GM12872 (cell line): Measurements from ENCODE around the gene MAPT.

Experiments used
- TF ChIP-seq, protein P1 (sequence below): IDR thresholded peaks from 3 replicates; pipeline ENCODE4 v1.5.1; 2011; ENCODE audit warnings: low read depth, mild to moderate bottlenecking, low read length, moderate library complexity; ENCODE audit not compliant: insufficient read depth

Gene MAPT

DNA sequence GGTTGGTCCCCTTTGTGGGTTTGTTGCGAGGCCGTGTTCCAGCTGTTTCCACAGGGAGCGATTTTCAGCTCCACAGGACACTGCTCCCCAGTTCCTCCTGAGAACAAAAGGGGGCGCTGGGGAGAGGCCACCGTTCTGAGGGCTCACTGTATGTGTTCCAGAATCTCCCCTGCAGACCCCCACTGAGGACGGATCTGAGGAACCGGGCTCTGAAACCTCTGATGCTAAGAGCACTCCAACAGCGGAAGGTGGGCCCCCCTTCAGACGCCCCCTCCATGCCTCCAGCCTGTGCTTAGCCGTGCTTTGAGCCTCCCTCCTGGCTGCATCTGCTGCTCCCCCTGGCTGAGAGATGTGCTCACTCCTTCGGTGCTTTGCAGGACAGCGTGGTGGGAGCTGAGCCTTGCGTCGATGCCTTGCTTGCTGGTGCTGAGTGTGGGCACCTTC is 77.4 kb downstream of the MAPT start:
- TF ChIP-seq, protein P1, sequence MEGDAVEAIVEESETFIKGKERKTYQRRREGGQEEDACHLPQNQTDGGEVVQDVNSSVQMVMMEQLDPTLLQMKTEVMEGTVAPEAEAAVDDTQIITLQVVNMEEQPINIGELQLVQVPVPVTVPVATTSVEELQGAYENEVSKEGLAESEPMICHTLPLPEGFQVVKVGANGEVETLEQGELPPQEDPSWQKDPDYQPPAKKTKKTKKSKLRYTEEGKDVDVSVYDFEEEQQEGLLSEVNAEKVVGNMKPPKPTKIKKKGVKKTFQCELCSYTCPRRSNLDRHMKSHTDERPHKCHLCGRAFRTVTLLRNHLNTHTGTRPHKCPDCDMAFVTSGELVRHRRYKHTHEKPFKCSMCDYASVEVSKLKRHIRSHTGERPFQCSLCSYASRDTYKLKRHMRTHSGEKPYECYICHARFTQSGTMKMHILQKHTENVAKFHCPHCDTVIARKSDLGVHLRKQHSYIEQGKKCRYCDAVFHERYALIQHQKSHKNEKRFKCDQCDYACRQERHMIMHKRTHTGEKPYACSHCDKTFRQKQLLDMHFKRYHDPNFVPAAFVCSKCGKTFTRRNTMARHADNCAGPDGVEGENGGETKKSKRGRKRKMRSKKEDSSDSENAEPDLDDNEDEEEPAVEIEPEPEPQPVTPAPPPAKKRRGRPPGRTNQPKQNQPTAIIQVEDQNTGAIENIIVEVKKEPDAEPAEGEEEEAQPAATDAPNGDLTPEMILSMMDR = peak; percentile 30; the same call in 1 of the 3 replicates

DNA sequence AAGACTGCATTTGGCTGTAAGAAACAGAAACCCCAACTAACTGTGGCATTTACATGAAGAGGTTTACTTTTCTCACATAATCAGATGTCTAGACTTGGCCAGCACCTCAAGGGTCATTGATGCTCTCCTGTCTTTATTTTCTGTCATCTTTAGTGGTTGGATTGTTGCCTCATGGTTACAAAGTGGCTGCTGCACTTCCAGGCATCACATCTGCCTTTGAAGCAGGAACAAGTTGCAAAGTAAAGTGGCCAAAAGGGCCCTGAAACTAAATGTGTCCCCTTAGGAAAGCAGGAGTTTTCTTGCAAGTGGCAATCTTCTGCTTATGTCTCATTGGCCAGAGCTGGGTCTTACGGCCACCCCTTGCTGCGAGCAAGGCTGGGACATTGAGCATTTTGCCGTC is 78.2 kb downstream of the MAPT start:
- TF ChIP-seq, protein P1 = no peak

DNA sequence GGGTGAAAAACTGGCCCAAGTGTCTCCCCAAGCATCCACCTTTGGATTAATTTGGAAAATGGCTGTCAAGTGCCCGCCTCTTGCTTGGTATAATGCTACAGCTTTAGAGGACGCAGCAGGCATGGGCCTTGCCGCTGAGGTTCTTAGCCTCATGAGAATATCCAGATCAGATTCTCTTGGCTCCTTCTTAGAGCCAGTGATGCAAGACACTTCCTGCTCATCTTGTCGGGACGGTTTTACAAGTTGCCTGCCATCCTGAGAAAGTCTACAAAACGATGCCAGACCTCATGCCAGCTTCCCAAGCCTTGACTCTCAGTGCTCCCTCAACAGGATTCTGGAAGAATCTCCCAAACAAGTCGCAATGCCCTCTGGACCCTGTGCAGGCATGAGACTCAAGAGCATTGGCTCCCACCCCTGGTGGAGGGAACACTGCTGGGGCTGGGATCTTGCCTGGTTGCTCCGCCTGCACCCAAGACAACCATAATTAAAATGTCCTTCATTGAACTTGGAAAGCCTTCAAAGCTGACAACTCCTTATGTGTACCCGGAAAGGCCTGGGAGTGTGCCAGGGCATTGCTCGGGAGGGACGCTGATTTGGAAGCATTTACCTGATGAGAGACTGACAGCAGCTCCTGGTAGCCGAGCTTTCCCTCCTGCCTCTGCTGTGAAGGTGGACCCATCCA is 78.9 kb downstream of the MAPT start:
- TF ChIP-seq, protein P1 = no peak

DNA sequence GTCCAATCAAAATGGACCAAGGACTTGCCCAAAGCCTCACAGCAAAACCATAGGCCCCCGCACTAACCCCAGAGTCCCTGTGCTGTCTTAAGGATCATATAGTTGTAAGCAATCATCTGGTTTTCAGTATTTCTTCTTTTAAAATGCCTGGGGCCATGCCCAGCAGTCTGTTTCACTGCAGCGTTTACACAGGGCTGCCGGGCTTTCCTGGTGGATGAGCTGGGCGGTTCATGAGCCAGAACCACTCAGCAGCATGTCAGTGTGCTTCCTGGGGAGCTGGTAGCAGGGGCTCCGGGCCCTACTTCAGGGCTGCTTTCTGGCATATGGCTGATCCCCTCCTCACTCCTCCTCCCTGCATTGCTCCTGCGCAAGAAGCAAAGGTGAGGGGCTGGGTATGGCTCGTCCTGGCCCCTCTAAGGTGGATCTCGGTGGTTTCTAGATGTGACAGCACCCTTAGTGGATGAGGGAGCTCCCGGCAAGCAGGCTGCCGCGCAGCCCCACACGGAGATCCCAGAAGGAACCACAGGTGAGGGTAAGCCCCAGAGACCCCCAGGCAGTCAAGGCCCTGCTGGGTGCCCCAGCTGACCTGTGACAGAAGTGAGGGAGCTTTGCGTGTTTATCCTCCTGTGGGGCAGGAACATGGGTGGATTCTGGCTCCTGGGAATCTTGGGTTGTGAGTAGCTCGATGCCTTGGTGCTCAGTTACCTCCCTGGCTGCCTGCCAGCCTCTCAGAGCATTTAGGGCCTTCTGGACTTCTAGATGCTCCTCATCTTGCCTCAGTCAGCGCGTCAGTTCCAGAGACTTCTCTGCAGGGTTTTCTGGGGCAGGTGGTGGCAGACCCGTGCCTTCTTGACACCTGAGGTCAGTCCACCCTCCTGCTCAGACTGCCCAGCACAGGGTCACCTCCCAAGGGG is 79.8 kb downstream of the MAPT start:
- TF ChIP-seq, protein P1 = no peak

DNA sequence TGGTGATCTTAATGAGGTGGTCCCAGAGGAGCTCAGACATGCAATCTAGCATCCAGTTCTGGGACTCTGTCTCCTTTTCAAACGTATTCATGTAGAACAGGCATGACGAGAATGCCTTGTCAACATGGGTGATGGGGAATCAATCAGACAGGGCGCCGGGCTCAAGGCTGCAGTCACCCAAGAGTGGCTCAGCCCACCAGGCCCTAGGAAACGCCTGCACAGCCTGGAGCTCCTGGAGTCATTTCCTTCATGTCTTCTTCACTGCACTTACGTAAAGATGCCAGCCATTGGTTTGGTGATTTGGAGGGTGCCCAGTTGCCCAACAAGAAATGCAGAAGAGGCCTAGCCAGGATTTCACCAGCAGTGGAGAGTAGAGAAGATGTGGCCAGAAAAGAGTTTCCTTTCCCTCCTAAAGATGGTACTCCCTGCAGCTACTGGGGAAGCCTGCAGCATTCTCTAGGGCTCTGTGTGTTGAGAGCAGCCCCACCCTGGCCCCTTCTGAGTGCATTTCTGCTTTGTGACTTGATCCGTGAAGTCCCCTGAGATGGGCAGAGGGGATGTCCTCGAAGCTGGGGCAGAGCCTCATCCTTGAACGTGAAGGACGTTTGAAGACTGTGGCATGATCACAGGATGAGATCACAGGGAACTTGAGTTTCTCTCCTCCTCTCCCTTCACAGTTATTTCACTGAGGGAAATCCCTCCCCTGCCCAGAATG is 80.7 kb downstream of the MAPT start:
- TF ChIP-seq, protein P1 = no peak

DNA sequence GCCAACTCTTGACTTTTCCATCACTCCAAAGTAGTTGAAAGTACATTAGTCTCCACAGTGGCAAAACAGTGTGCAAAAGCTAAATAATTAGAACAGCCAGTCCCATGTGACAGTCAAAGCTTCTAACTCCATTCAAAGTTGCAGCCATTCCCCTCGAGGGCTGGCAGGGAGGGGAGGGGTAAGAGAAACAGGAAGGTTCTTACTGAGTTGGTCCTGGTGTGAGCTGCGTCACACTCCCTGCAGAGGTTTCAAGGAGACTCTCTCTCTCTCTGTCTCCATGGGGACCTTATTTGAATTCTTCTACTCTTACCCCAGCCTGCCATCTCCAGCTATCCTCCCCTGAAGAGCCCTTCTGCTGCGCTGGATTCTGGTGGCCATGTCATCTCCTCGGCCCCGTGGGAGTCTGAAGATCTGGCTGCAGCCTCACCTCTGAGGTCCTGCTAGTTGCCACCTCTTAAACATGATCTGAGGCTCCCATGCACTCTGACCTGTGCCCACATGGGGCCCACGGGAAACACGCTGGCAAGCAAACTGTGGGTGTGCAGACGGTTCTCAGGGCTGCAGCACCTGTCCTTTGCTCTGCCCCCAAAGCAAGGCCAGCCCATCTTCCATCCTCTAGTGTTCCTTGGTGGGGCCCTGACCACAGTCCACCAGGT is 81.4 kb downstream of the MAPT start:
- TF ChIP-seq, protein P1 = no peak
